IMR-90 (cell line): ENCODE results near the gene NEDD1. TPM values are rescaled to one million over a fixed set of nuclear protein-coding genes. Genes with fewer than 3 reads are reported as not detected.
A peak's percentile ranks its signal among the peaks of the same experiment; 100 is the strongest.

ENCODE experiments used
- ATAC-seq: fragments of 200-7000 bp; cut with Tn5 transposase; 2 replicates; pipeline ENCODE4 v1.9.1; 2020; ENCODE audit warnings: low read depth, mild to moderate bottlenecking, moderate library complexity
- BruUV-seq: library from RNA; stranded (reverse); fragments of 400-500 nt; replicated peaks from 2 replicates; lab custom pipeline; 2021; lab: Mats Ljungman, UMichigan
- CTCF ChIA-PET: fragments of 300-600 bp; formaldehyde crosslinking; extraction: SDS; loops from one replicate; lab custom pipeline; 2021; ENCODE audit warnings: antibody characterized with exemption; lab: Yijun Ruan, JAX
- POLR2A ChIA-PET: fragments of 300-600 bp; sonication (Branson Sonifier 250); formaldehyde crosslinking; loops from one replicate; lab custom pipeline; 2022; ENCODE audit warnings: antibody characterized with exemption; ENCODE audit not compliant: unreplicated experiment; lab: Charles Lee
- DNase-seq: peaks from one replicate; pipeline ENCODE4 v3.0.0; 2013
- H2AFZ ChIP-seq: replicated peaks from 2 replicates; pipeline ENCODE3; 2013; ENCODE audit warnings: low read length, mild to moderate bottlenecking; ENCODE audit not compliant: poor library complexity
- H2AK5ac ChIP-seq: 2 replicates; pipeline ENCODE4 v1.6.1; 2013; ENCODE audit warnings: low read depth, low read length, inconsistent platforms
- H2AK9ac ChIP-seq: replicated peaks from 2 replicates; pipeline ENCODE3; 2013; ENCODE audit warnings: mild to moderate bottlenecking, low read depth, low read length, moderate library complexity; ENCODE audit not compliant: poor library complexity
- H2BK120ac ChIP-seq: 2 replicates; pipeline ENCODE4 v1.6.1; 2013; ENCODE audit warnings: low read depth, low read length, inconsistent platforms
- H2BK15ac ChIP-seq: 3 replicates; pipeline ENCODE4 v1.6.1; 2013; ENCODE audit warnings: low read depth, low read length, inconsistent platforms
- H2BK20ac ChIP-seq: 2 replicates; pipeline ENCODE4 v1.6.1; 2013; ENCODE audit warnings: low read depth, mild to moderate bottlenecking, inconsistent platforms, low read length, moderate library complexity
- H2BK5ac ChIP-seq: 2 replicates; pipeline ENCODE4 v1.6.1; 2013; ENCODE audit warnings: mild to moderate bottlenecking, low read depth, low read length, inconsistent platforms; ENCODE audit not compliant: poor library complexity, severe bottlenecking
- H3K14ac ChIP-seq: replicated peaks from 2 replicates; pipeline ENCODE4 v1.6.1; 2013; ENCODE audit warnings: low read depth, low read length, inconsistent platforms
- H3K18ac ChIP-seq: 2 replicates; pipeline ENCODE4 v1.6.1; 2013; ENCODE audit warnings: low read depth, low read length, control low read depth
- H3K23ac ChIP-seq: 2 replicates; pipeline ENCODE4 v1.6.1; 2013; ENCODE audit warnings: low read depth, low read length, inconsistent platforms
- H3K27ac ChIP-seq: 2 replicates; pipeline ENCODE4 v1.5.1; 2013; ENCODE audit warnings: mild to moderate bottlenecking, control low read depth, low read length; ENCODE audit not compliant: insufficient read depth
- H3K27me3 ChIP-seq: 2 replicates; pipeline ENCODE4 v1.6.1; 2013; ENCODE audit warnings: low read length; ENCODE audit not compliant: control insufficient read depth, insufficient read depth
- H3K36me3 ChIP-seq: 2 replicates; pipeline ENCODE4 v1.6.1; 2013; ENCODE audit warnings: low read length, mixed read lengths; ENCODE audit not compliant: control insufficient read depth, insufficient read depth
- H3K4ac ChIP-seq: 2 replicates; pipeline ENCODE4 v1.6.1; 2013; ENCODE audit warnings: low read depth, low read length, inconsistent platforms
- H3K4me1 ChIP-seq: 2 replicates; pipeline ENCODE4 v1.6.1; 2013; ENCODE audit warnings: low read length, mixed read lengths; ENCODE audit not compliant: control insufficient read depth, insufficient read depth
- H3K4me2 ChIP-seq: 2 replicates; pipeline ENCODE4 v1.6.1; 2013; ENCODE audit warnings: low read depth, mild to moderate bottlenecking, control low read depth, low read length, moderate library complexity
- H3K4me3 ChIP-seq: 2 replicates; pipeline ENCODE4 v1.5.1; 2013; ENCODE audit warnings: low read depth, mild to moderate bottlenecking, control low read depth, low read length, moderate library complexity; ENCODE audit not compliant: insufficient read depth
- H3K56ac ChIP-seq: 2 replicates; pipeline ENCODE4 v1.6.1; 2013; ENCODE audit warnings: low read length, inconsistent platforms; ENCODE audit not compliant: insufficient read depth; ENCODE audit errors: extremely low read depth
- H3K79me1 ChIP-seq, 2 experiments: 2 replicates each; pipeline ENCODE4 v1.6.1; 2013; ENCODE audit warnings: low read length in 2 of 2, inconsistent platforms in 1 of 2, low read depth in 1 of 2
- H3K9ac ChIP-seq: 2 replicates; pipeline ENCODE4 v1.6.1; 2013; ENCODE audit warnings: low read depth, low read length, control low read depth
- H3K9me1 ChIP-seq: 2 replicates; pipeline ENCODE4 v1.6.1; 2013; ENCODE audit warnings: low read length, inconsistent platforms; ENCODE audit not compliant: insufficient read depth
- H3K9me3 ChIP-seq: 2 replicates; pipeline ENCODE4 v1.6.1; 2013; ENCODE audit warnings: low read length; ENCODE audit not compliant: control insufficient read depth, insufficient read depth
- H4K20me1 ChIP-seq: 2 replicates; pipeline ENCODE4 v1.6.1; 2013; ENCODE audit warnings: low read length, inconsistent platforms; ENCODE audit not compliant: insufficient read depth
- H4K5ac ChIP-seq: 2 replicates; pipeline ENCODE4 v1.6.1; 2013; ENCODE audit warnings: mild to moderate bottlenecking, low read depth, low read length, control low read depth
- H4K8ac ChIP-seq, 2 experiments: 2 replicates each; pipeline ENCODE4 v1.6.1; 2013; ENCODE audit warnings: low read depth in 2 of 2, low read length in 2 of 2, control low read depth in 1 of 2, inconsistent platforms in 1 of 2
- H4K91ac ChIP-seq: 2 replicates; pipeline ENCODE4 v1.6.1; 2013; ENCODE audit warnings: low read depth, low read length, inconsistent platforms; ENCODE audit not compliant: insufficient read depth
- CEBPB ChIP-seq: IDR thresholded peaks from 2 replicates; pipeline ENCODE4 v1.6.1; 2012; ENCODE audit warnings: low read depth, low read length, improper control_type of control experiment
- CHD1 ChIP-seq: IDR thresholded peaks from 2 replicates; pipeline ENCODE4 v1.6.1; 2012; ENCODE audit warnings: low read depth, low read length, improper control_type of control experiment
- FOS ChIP-seq: fragments of 150-350 bp; IDR thresholded peaks from 2 replicates; pipeline ENCODE4 v1.6.1; 2016; ENCODE audit warnings: low read depth, low read length
- MAZ ChIP-seq: IDR thresholded peaks from 2 replicates; pipeline ENCODE4 v1.6.1; 2012; ENCODE audit warnings: low read depth, mild to moderate bottlenecking, low read length, improper control_type of control experiment, moderate library complexity, borderline replicate concordance
- MXI1 ChIP-seq: IDR thresholded peaks from 2 replicates; pipeline ENCODE4 v1.6.1; 2012; ENCODE audit warnings: low read depth, mild to moderate bottlenecking, low read length, moderate library complexity, borderline replicate concordance
- NFE2L2 ChIP-seq: fragments of 150-350 bp; IDR thresholded peaks from 2 replicates; pipeline ENCODE4 v1.6.1; 2016; ENCODE audit warnings: low read depth, mild to moderate bottlenecking, low read length
- POLR2A ChIP-seq: IDR thresholded peaks from 2 replicates; pipeline ENCODE4 v1.6.1; 2012; ENCODE audit warnings: mild to moderate bottlenecking, low read depth, low read length
- RAD21 ChIP-seq: IDR thresholded peaks from 2 replicates; pipeline ENCODE4 v1.6.1; 2012; ENCODE audit warnings: low read length, improper control_type of control experiment
- RFX5 ChIP-seq: IDR thresholded peaks from 2 replicates; pipeline ENCODE4 v1.8.0; 2012; ENCODE audit warnings: low read depth, mild to moderate bottlenecking, low read length, moderate library complexity
- SMC3 ChIP-seq: fragments of 150-350 bp; IDR thresholded peaks from 2 replicates; pipeline ENCODE4 v1.6.1; 2016; ENCODE audit warnings: low read depth, mild to moderate bottlenecking, antibody characterized with exemption, low read length, moderate library complexity
- WGBS, 2 experiments: methylation state at CpG; one replicate each; pipeline versions ENCODE4 v1.1.5 to v1.1.7; 2013; ENCODE audit warnings: missing lambda C conversion rate in 2 of 2; ENCODE audit not compliant: insufficient read length in 1 of 2; ENCODE audit errors: extremely low coverage in 2 of 2; 5-methylcytosine and 5-hydroxymethylcytosine counted together
- dilution Hi-C: fragments of 300-500 bp; cut with HindIII; formaldehyde crosslinking; loops from one replicate; pipeline ENCODE4 v1.14.3; 2018; ENCODE audit warnings: low sequenced_read_pairs; ENCODE audit not compliant: unreplicated experiment
- in situ Hi-C: fragments of 300-500 bp; cut with MboI; formaldehyde crosslinking; loops from 3 replicates; pipeline ENCODE4 v1.14.3; 2019; ENCODE audit warnings: low sequenced_read_pairs, inconsistent platforms, mixed read lengths
- intact Hi-C: fragments of 100-400 bp; cut with micrococcal nuclease; formaldehyde crosslinking; loops from 2 replicates; pipeline ENCODE4 v1.10.0; 2022
- polyA plus RNA-seq, 3 experiments: library from polyadenylated mRNA; depleted of rRNA; stranded (reverse); fragments of >200 nt; gene quantifications; 2 replicates each; pipeline ENCODE4 v1.2.3, GENCODE V29; 2012; ENCODE audit warnings: low replicate concordance in 1 of 3
- total RNA-seq: library from RNA; depleted of rRNA; stranded (reverse); fragments of >200 nt; gene quantifications from 2 replicates; pipeline ENCODE4 v1.2.3, GENCODE V29; 2012
- TF ChIP-seq, protein P1 (sequence below): fragments of 150-350 bp; IDR thresholded peaks from 2 replicates; pipeline ENCODE4 v1.6.1; 2016; ENCODE audit warnings: low read depth, mild to moderate bottlenecking, low read length, moderate library complexity, borderline replicate concordance
- TF ChIP-seq, protein P2 (sequence below): conservative IDR thresholded peaks from 2 replicates; pipeline ENCODE4 v1.5.1; 2012; ENCODE audit warnings: mild to moderate bottlenecking, low read depth, low read length, improper control_type of control experiment
- TF ChIP-seq, protein P3 (sequence below): fragments of 150-350 bp; IDR thresholded peaks from 2 replicates; pipeline ENCODE4 v1.6.1; 2017; ENCODE audit warnings: mild to moderate bottlenecking, antibody characterized with exemption, low read length, low read depth

NEDD1 gene
- total and polyA plus RNA-seq, 2 of the 4 experiments (the other 2 are of a cell fraction), result 10.0 to 48.0 TPM

DNA sequence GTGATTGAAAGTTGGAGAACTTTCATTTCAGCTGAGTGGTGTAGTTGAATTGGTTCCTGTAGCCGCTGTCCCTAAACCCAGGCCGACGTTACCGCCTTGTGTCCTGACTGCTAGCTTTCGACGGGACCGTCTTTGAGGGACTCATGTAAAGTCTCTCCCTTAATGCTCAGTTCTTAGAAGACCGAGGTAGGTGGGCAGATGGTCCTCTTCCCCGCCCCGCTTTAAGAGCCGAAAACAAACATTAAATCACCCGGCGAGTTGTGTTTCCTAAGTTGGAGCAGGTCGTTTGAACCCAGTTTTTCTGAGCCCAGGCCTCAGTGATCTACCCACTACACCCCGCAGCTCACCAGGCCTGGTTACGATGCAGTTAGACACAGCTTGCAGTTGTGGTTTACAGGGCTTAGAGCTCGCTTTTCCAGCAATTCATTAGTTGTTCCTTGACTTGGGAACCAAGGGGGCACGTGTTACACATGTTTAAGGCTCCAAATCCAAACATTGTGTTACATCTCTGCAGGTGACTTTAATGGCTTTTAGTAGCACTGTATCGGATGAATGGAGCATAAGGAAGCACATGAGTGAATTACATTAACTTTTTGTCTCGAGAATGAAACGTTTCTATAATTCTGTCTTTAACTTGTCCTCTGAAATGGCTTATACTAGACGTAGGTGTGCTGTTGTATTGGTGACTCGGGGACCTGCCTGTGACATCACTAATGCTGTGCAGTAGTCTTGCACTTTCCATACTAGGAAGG is 790 bp downstream of the NEDD1 start (continued):
- TF ChIP-seq SMC3, result no peak

DNA sequence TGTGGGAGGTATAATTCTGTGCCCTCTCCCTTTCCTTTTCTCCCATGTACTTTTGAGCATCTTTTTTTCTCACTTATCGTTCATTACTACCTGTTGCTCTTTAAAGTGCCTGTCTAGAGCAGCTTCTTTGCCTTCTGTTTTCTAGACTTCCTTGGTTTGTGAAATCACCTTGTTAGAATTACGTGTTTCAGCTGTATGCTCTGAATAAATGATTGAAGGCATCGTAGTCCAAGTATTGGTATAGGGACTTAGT is 1.3 kb downstream of the NEDD1 start:
- Histone ChIP-seq H2BK20ac (no peak overlapping the region), H4K91ac (no peak overlapping the region), H3K4me2 (peak overlapping the region; percentile 84), H2AK9ac (no peak overlapping the region), H3K14ac (no peak overlapping the region), H3K18ac (no peak overlapping the region), H2BK120ac (no peak overlapping the region), H4K20me1 (no peaks in the 10 kb centered on the region), H2BK5ac (no peak overlapping the region), H2AK5ac (peak overlapping the region; percentile 42; the same call in 1 of the 2 replicates), H3K36me3 (no peaks in the 10 kb centered on the region), H3K4ac (no peak overlapping the region), H3K27me3 (no peaks in the 10 kb centered on the region), H2BK15ac (no peak overlapping the region), H3K9me1 (peaks cover 4% of the 10 kb centered on the region), H3K4me1 (peaks cover 5% of the 10 kb centered on the region; the same call in 1 of the 2 replicates), H3K56ac (0 out of 2 replicates have a peak overlapping the region, but pooled peaks have one; percentile 19), H3K79me1 (peaks cover 30 to 33% of the 10 kb centered on the region in 2 experiments), H3K27ac (no peak overlapping the region), H4K5ac (no peak overlapping the region), H3K4me3 (peak overlapping the region; percentile 86; the same call in 1 of the 2 replicates), H2AFZ (no peak overlapping the region), H3K23ac (peak overlapping the region; percentile 39), H3K9ac (peak overlapping the region; percentile 88; the same call in 1 of the 2 replicates), H3K9me3 (no peaks in the 10 kb centered on the region), H4K8ac (peak overlapping the region in 1 of 2 experiments; percentile 26; a peak in 1 of 4 replicates)
- DNase-seq (no peak), ATAC-seq (no peak)
- CTCF ChIA-PET, result interaction anchor here (0.7 kb wide), 1 partner anchor 501 kb away, joined by 3 read pairs; no protein-coding TSS in a partner anchor
- in situ Hi-C loops (no loop called here), intact Hi-C loops (no loop called here), dilution Hi-C loops (no loop called here)
- 86% methylated on average over 2 of the region's 3 CpGs; no CpG with 5 or more reads in 1 of the 2 experiments for WGBS, 2 experiments
- POLR2A ChIA-PET, result no interaction called here
- BruUV-seq, result no TSS peak
- no peak for TF ChIP-seq FOS
- TF ChIP-seq, protein P1, sequence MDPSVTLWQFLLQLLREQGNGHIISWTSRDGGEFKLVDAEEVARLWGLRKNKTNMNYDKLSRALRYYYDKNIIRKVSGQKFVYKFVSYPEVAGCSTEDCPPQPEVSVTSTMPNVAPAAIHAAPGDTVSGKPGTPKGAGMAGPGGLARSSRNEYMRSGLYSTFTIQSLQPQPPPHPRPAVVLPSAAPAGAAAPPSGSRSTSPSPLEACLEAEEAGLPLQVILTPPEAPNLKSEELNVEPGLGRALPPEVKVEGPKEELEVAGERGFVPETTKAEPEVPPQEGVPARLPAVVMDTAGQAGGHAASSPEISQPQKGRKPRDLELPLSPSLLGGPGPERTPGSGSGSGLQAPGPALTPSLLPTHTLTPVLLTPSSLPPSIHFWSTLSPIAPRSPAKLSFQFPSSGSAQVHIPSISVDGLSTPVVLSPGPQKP, result no peak
- TF ChIP-seq, protein P2, sequence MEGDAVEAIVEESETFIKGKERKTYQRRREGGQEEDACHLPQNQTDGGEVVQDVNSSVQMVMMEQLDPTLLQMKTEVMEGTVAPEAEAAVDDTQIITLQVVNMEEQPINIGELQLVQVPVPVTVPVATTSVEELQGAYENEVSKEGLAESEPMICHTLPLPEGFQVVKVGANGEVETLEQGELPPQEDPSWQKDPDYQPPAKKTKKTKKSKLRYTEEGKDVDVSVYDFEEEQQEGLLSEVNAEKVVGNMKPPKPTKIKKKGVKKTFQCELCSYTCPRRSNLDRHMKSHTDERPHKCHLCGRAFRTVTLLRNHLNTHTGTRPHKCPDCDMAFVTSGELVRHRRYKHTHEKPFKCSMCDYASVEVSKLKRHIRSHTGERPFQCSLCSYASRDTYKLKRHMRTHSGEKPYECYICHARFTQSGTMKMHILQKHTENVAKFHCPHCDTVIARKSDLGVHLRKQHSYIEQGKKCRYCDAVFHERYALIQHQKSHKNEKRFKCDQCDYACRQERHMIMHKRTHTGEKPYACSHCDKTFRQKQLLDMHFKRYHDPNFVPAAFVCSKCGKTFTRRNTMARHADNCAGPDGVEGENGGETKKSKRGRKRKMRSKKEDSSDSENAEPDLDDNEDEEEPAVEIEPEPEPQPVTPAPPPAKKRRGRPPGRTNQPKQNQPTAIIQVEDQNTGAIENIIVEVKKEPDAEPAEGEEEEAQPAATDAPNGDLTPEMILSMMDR, result no peak
- no peak for TF ChIP-seq RFX5
- no peak for TF ChIP-seq SMC3
- TF ChIP-seq, protein P3, sequence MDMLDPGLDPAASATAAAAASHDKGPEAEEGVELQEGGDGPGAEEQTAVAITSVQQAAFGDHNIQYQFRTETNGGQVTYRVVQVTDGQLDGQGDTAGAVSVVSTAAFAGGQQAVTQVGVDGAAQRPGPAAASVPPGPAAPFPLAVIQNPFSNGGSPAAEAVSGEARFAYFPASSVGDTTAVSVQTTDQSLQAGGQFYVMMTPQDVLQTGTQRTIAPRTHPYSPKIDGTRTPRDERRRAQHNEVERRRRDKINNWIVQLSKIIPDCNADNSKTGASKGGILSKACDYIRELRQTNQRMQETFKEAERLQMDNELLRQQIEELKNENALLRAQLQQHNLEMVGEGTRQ, result no peak
- TF ChIP-seq NFE2L2, result no peak
- TF ChIP-seq CHD1, result no peak
- TF ChIP-seq POLR2A, result no peak
- no peak for TF ChIP-seq CEBPB
- no peak for TF ChIP-seq MAZ
- TF ChIP-seq RAD21, result no peak
- no peak for TF ChIP-seq MXI1
